Cardiac muscle cell (in vitro differentiated cells and primary cell): ENCODE measurements around the gene ANO9. TPM values are rescaled to one million over a fixed set of nuclear protein-coding genes. Genes with fewer than 3 reads are reported as not detected.
A peak's percentile ranks its signal among the peaks of the same experiment; 100 is the strongest.
"Not testable (repeated sequence)": the region's sequence is repeated elsewhere in the genome, so short reads cannot be mapped to it uniquely, and the experiment has no call there.

ENCODE experiments used
- DNase-seq, 2 donors: peaks; one replicate each; pipeline versions ENCODE4 v3.0.0 to v3.0.0-alpha.2; 2010 to 2017; ENCODE audit warnings: low read depth in 1 of 2, low spot score in 1 of 2
- H3K27ac ChIP-seq: fragments of 200-600 bp; sonication (generic); 2 replicates; pipeline ENCODE4 v1.5.1; 2016
- H3K27me3 ChIP-seq: fragments of 200-600 bp; sonication (generic); 2 replicates; pipeline ENCODE4 v1.6.0; 2016; ENCODE audit warnings: control low read depth
- H3K36me3 ChIP-seq: fragments of 200-600 bp; sonication (generic); 2 replicates; pipeline ENCODE4 v1.5.1; 2016; ENCODE audit warnings: control low read depth
- H3K4me1 ChIP-seq: fragments of 200-600 bp; sonication (generic); 2 replicates; pipeline ENCODE4 v1.8.1; 2017; ENCODE audit warnings: low read depth, mild to moderate bottlenecking, mixed run types
- H3K4me3 ChIP-seq: fragments of 200-600 bp; sonication (generic); 2 replicates; pipeline ENCODE4 v1.5.1; 2016; ENCODE audit warnings: mild to moderate bottlenecking
- H3K9me3 ChIP-seq: fragments of 200-600 bp; sonication (generic); 2 replicates; pipeline ENCODE4 v1.5.1; 2017; ENCODE audit warnings: low read depth, mild to moderate bottlenecking, control low read depth
- CTCF ChIP-seq: IDR thresholded peaks from 2 replicates; pipeline ENCODE4 v1.5.1; 2012; ENCODE audit warnings: low read depth, mild to moderate bottlenecking, low read length
- polyA plus RNA-seq: library from polyadenylated mRNA; unstranded; fragments of >200 nt; fragmentation: Nextera tagmentation; extraction: Ambion mirVana; gene quantifications from 2 replicates; pipeline ENCODE4 v1.2.1, GENCODE V29; 2016
- total RNA-seq: library from RNA; depleted of rRNA; stranded (reverse); fragments of >200 nt; gene quantifications from 2 replicates; pipeline ENCODE4 v1.2.3, GENCODE V29; 2016

Gene ANO9
- total and polyA plus RNA-seq, 2 experiments from 2014 or later: 0.23 to 0.51 TPM

GRCh38 chr11:471468-472145 is 29.8 kb upstream of the ANO9 start:
- H3K9me3 ChIP-seq: no peaks in the 10 kb centered on the region
- H3K4me1 ChIP-seq: peaks cover 19% of the 10 kb centered on the region
- no peak for DNase-seq
- no peak for TF ChIP-seq CTCF
- H3K27me3 ChIP-seq: no peaks in the 10 kb centered on the region
- H3K36me3 ChIP-seq: no peaks in the 10 kb centered on the region
- no peak overlapping the region for H3K27ac ChIP-seq
- H3K4me3 ChIP-seq: no peak overlapping the region

GRCh38 chr11:469684-470560 is 28.1 kb upstream of the ANO9 start:
- peaks cover 19% of the 10 kb centered on the region for H3K4me1 ChIP-seq
- DNase-seq: peak in 1 of 2 donors; percentile 90
- H3K36me3 ChIP-seq: no peaks in the 10 kb centered on the region
- H3K4me3 ChIP-seq: no peak overlapping the region
- H3K27me3 ChIP-seq: no peaks in the 10 kb centered on the region
- TF ChIP-seq CTCF: peak; percentile 39
- H3K27ac ChIP-seq: peak overlapping the region; percentile 90
- no peaks in the 10 kb centered on the region for H3K9me3 ChIP-seq

GRCh38 chr11:469026-469683 is 27.3 kb upstream of the ANO9 start:
- H3K27me3 ChIP-seq, H3K9me3 ChIP-seq, H3K36me3 ChIP-seq, H3K4me3 ChIP-seq: not testable (repeated sequence)
- peak overlapping the region; percentile 90 for H3K27ac ChIP-seq
- H3K4me1 ChIP-seq: peaks cover 19% of the 10 kb centered on the region
- DNase-seq: peak in 1 of 2 donors; percentile 65

GRCh38 chr11:468493-468892 is 26.7 kb upstream of the ANO9 start:
- peak overlapping the region; percentile 90 for H3K27ac ChIP-seq
- H3K9me3 ChIP-seq: no peaks in the 10 kb centered on the region
- H3K4me3 ChIP-seq: no peak overlapping the region
- no peaks in the 10 kb centered on the region for H3K27me3 ChIP-seq
- DNase-seq: peak in 1 of 2 donors; percentile 43
- peaks cover 3% of the 10 kb centered on the region for H3K36me3 ChIP-seq
- TF ChIP-seq CTCF: no peak
- peaks cover 19% of the 10 kb centered on the region for H3K4me1 ChIP-seq

GRCh38 chr11:468036-468435 is 26.2 kb upstream of the ANO9 start:
- H3K9me3 ChIP-seq: no peaks in the 10 kb centered on the region
- no peak overlapping the region for H3K4me3 ChIP-seq
- peaks cover 19% of the 10 kb centered on the region for H3K4me1 ChIP-seq
- no peak for TF ChIP-seq CTCF
- DNase-seq: peak in 1 of 2 donors; percentile 51
- peak overlapping the region; percentile 90 for H3K27ac ChIP-seq
- peaks cover 3% of the 10 kb centered on the region for H3K36me3 ChIP-seq
- H3K27me3 ChIP-seq: no peaks in the 10 kb centered on the region
